Subcutaneous abdominal adipose tissue (tissue), 5 donors: Measurements from ENCODE around the gene MYOM3.

Source experiments
- H3K27ac ChIP-seq: one replicate; pipeline ENCODE4 v1.7.0; 2013; ENCODE audit warnings: low read depth, mild to moderate bottlenecking, inconsistent platforms, low read length, moderate library complexity
- H3K27me3 ChIP-seq, 5 donors: one replicate each; pipeline ENCODE4 v1.7.0; 2013; ENCODE audit warnings: low read length in 5 of 5, inconsistent platforms in 1 of 5; ENCODE audit not compliant: control insufficient read depth in 5 of 5, insufficient read depth in 4 of 5
- H3K36me3 ChIP-seq, 5 donors: one replicate each; pipeline ENCODE4 v1.7.0; 2013; ENCODE audit warnings: low read length in 5 of 5; ENCODE audit not compliant: control insufficient read depth in 5 of 5, insufficient read depth in 5 of 5
- H3K4me1 ChIP-seq, 5 donors: one replicate each; pipeline ENCODE4 v1.7.0; 2013; ENCODE audit warnings: low read length in 5 of 5, mild to moderate bottlenecking in 3 of 5, moderate library complexity in 1 of 5; ENCODE audit not compliant: control insufficient read depth in 5 of 5, insufficient read depth in 5 of 5
- H3K4me3 ChIP-seq, 5 donors: one replicate each; pipeline ENCODE4 v1.7.0; 2013; ENCODE audit warnings: low read length in 5 of 5, low read depth in 1 of 5
- H3K9ac ChIP-seq, 5 donors: one replicate each; pipeline ENCODE4 v1.7.0; 2013; ENCODE audit warnings: low read length in 5 of 5, mild to moderate bottlenecking in 4 of 5, moderate library complexity in 3 of 5
- H3K9me3 ChIP-seq, 5 donors: one replicate each; pipeline ENCODE4 v1.7.0; 2013; ENCODE audit warnings: low read length in 5 of 5; ENCODE audit not compliant: control insufficient read depth in 5 of 5
- donor health status: healthy.
- donor health status: healthy.
- donor health status: healthy.
- donor health status: healthy.
- donor health status: healthy.

The MYOM3 gene

GRCh38 chr1:24117722-24118409 lies 5.9 kb upstream of the MYOM3 start:
- H3K9me3 ChIP-seq = no peaks in the 10 kb centered on the region
- peaks cover 7 to 19% (median 18%) of the 10 kb centered on the region in 5 donors for H3K4me1 ChIP-seq
- H3K27me3 ChIP-seq = peaks cover 0 to 17% (median 4%) of the 10 kb centered on the region in 5 donors
- no peaks in the 10 kb centered on the region for H3K36me3 ChIP-seq
- no peak overlapping the region for H3K4me3 ChIP-seq
- no peak overlapping the region for H3K9ac ChIP-seq
- H3K27ac ChIP-seq = no peak overlapping the region

GRCh38 chr1:24117132-24117531 lies 5.2 kb upstream of the MYOM3 start:
- Histone ChIP-seq H3K9ac (no peak overlapping the region), H3K27me3 (peaks cover 0 to 18% (median 7%) of the 10 kb centered on the region in 5 donors), H3K4me3 (no peak overlapping the region), H3K4me1 (peaks cover 9 to 25% (median 23%) of the 10 kb centered on the region in 5 donors), H3K36me3 (no peaks in the 10 kb centered on the region), H3K9me3 (no peaks in the 10 kb centered on the region), H3K27ac (no peak overlapping the region)

- Histone ChIP-seq H3K4me1 (peaks cover 2 to 31% (median 26%) of the 10 kb centered on the region in 5 donors), H3K36me3 (no peaks in the 10 kb centered on the region), H3K27ac (no peak overlapping the region)
Measured at GRCh38 chr1:24114753-24115152, 2.8 kb upstream of the MYOM3 start.

GRCh38 chr1:24113641-24114033 lies 1.7 kb upstream of the MYOM3 start:
- no peak overlapping the region for H3K27ac ChIP-seq
- peaks cover 0 to 25% (median 7%) of the 10 kb centered on the region in 5 donors for H3K27me3 ChIP-seq
- H3K4me3 ChIP-seq = no peak overlapping the region
- H3K9me3 ChIP-seq = no peaks in the 10 kb centered on the region
- H3K4me1 ChIP-seq = peaks cover 2 to 29% (median 24%) of the 10 kb centered on the region in 5 donors
- H3K9ac ChIP-seq = no peak overlapping the region
- no peaks in the 10 kb centered on the region for H3K36me3 ChIP-seq

More at GRCh38 chr1:24114753-24115152, 2.8 kb upstream of the MYOM3 start:
- Histone ChIP-seq H3K9me3 (no peaks in the 10 kb centered on the region), H3K4me3 (no peak overlapping the region), H3K27me3 (peaks cover 0 to 24% (median 7%) of the 10 kb centered on the region in 5 donors), H3K9ac (no peak overlapping the region)

GRCh38 chr1:24111262-24111995 lies 506 bp downstream of the MYOM3 start:
- H3K9me3 ChIP-seq = no peaks in the 10 kb centered on the region
- peaks cover 0 to 27% (median 6%) of the 10 kb centered on the region in 5 donors for H3K27me3 ChIP-seq
- H3K4me3 ChIP-seq = no peak overlapping the region
- H3K27ac ChIP-seq = no peak overlapping the region
- no peaks in the 10 kb centered on the region for H3K36me3 ChIP-seq
- H3K9ac ChIP-seq = peak overlapping the region in 1 of 5 donors; percentile 41
- H3K4me1 ChIP-seq = peaks cover 2 to 38% (median 30%) of the 10 kb centered on the region in 5 donors

GRCh38 chr1:24110642-24111261 lies 1.2 kb downstream of the MYOM3 start:
- no peaks in the 10 kb centered on the region for H3K36me3 ChIP-seq
- peak overlapping the region in 1 of 5 donors; percentile 41 for H3K9ac ChIP-seq
- H3K4me3 ChIP-seq = no peak overlapping the region
- H3K4me1 ChIP-seq = peaks cover 2 to 38% (median 30%) of the 10 kb centered on the region in 5 donors
- peaks cover 0 to 26% (median 3%) of the 10 kb centered on the region in 5 donors for H3K27me3 ChIP-seq
- H3K9me3 ChIP-seq = no peaks in the 10 kb centered on the region
- no peak overlapping the region for H3K27ac ChIP-seq

- H3K27me3 ChIP-seq = peaks cover 0 to 22% (median 3%) of the 10 kb centered on the region in 5 donors
- H3K27ac ChIP-seq = no peak overlapping the region
- peaks cover 2 to 38% (median 30%) of the 10 kb centered on the region in 5 donors for H3K4me1 ChIP-seq
- peak overlapping the region in 1 of 5 donors; percentile 30 for H3K9ac ChIP-seq
- no peak overlapping the region for H3K4me3 ChIP-seq
- H3K36me3 ChIP-seq = no peaks in the 10 kb centered on the region
- no peaks in the 10 kb centered on the region for H3K9me3 ChIP-seq
Measured at GRCh38 chr1:24109686-24110475, 2.1 kb downstream of the MYOM3 start.

GRCh38 chr1:24109166-24109483 lies 2.8 kb downstream of the MYOM3 start:
- H3K4me1 ChIP-seq = peaks cover 2 to 38% (median 30%) of the 10 kb centered on the region in 5 donors
- no peak overlapping the region for H3K27ac ChIP-seq
- no peak overlapping the region for H3K4me3 ChIP-seq

GRCh38 chr1:24108334-24109165 lies 3.4 kb downstream of the MYOM3 start:
- Histone ChIP-seq H3K27ac (no peak overlapping the region), H3K36me3 (no peaks in the 10 kb centered on the region), H3K27me3 (peaks cover 0 to 20% (median 3%) of the 10 kb centered on the region in 5 donors), H3K9me3 (no peaks in the 10 kb centered on the region), H3K9ac (no peak overlapping the region), H3K4me1 (peaks cover 2 to 38% (median 30%) of the 10 kb centered on the region in 5 donors), H3K4me3 (no peak overlapping the region)

More at GRCh38 chr1:24109166-24109483, 2.8 kb downstream of the MYOM3 start:
- no peak overlapping the region for H3K9ac ChIP-seq
- H3K36me3 ChIP-seq = no peaks in the 10 kb centered on the region
- no peaks in the 10 kb centered on the region for H3K9me3 ChIP-seq
- peaks cover 0 to 22% (median 3%) of the 10 kb centered on the region in 5 donors for H3K27me3 ChIP-seq
